IMR-90 (cell line): ENCODE results near the gene MLLT10.

ENCODE experiments used
- CEBPB ChIP-seq: IDR thresholded peaks from 2 replicates; pipeline ENCODE4 v1.6.1; 2012; ENCODE audit warnings: low read depth, low read length, improper control_type of control experiment
- CHD1 ChIP-seq: IDR thresholded peaks from 2 replicates; pipeline ENCODE4 v1.6.1; 2012; ENCODE audit warnings: low read depth, low read length, improper control_type of control experiment
- CTCF ChIP-seq: conservative IDR thresholded peaks from 2 replicates; pipeline ENCODE4 v1.5.1; 2012; ENCODE audit warnings: mild to moderate bottlenecking, low read depth, low read length, improper control_type of control experiment
- MAFK ChIP-seq: IDR thresholded peaks from 2 replicates; pipeline ENCODE4 v1.6.1; 2012; ENCODE audit warnings: low read depth, low read length, improper control_type of control experiment
- MAZ ChIP-seq: IDR thresholded peaks from 2 replicates; pipeline ENCODE4 v1.6.1; 2012; ENCODE audit warnings: low read depth, mild to moderate bottlenecking, low read length, improper control_type of control experiment, moderate library complexity, borderline replicate concordance
- MXI1 ChIP-seq: IDR thresholded peaks from 2 replicates; pipeline ENCODE4 v1.6.1; 2012; ENCODE audit warnings: low read depth, mild to moderate bottlenecking, low read length, moderate library complexity, borderline replicate concordance
- NFE2L2 ChIP-seq: fragments of 150-350 bp; IDR thresholded peaks from 2 replicates; pipeline ENCODE4 v1.6.1; 2016; ENCODE audit warnings: low read depth, mild to moderate bottlenecking, low read length
- POLR2A ChIP-seq: IDR thresholded peaks from 2 replicates; pipeline ENCODE4 v1.6.1; 2012; ENCODE audit warnings: mild to moderate bottlenecking, low read depth, low read length
- RAD21 ChIP-seq: IDR thresholded peaks from 2 replicates; pipeline ENCODE4 v1.6.1; 2012; ENCODE audit warnings: low read length, improper control_type of control experiment
- RCOR1 ChIP-seq: IDR thresholded peaks from 2 replicates; pipeline ENCODE4 v1.6.1; 2012; ENCODE audit warnings: mild to moderate bottlenecking, low read length, improper control_type of control experiment; ENCODE audit not compliant: insufficient replicate concordance
- RFX5 ChIP-seq: IDR thresholded peaks from 2 replicates; pipeline ENCODE4 v1.8.0; 2012; ENCODE audit warnings: low read depth, mild to moderate bottlenecking, low read length, moderate library complexity
- SMC3 ChIP-seq: fragments of 150-350 bp; IDR thresholded peaks from 2 replicates; pipeline ENCODE4 v1.6.1; 2016; ENCODE audit warnings: low read depth, mild to moderate bottlenecking, antibody characterized with exemption, low read length, moderate library complexity
- USF2 ChIP-seq: fragments of 150-350 bp; IDR thresholded peaks from 2 replicates; pipeline ENCODE4 v1.6.1; 2017; ENCODE audit warnings: mild to moderate bottlenecking, antibody characterized with exemption, low read length, low read depth
- TF ChIP-seq, protein P1 (sequence below): fragments of 150-350 bp; IDR thresholded peaks from 2 replicates; pipeline ENCODE4 v1.6.1; 2016; ENCODE audit warnings: low read depth, mild to moderate bottlenecking, low read length, moderate library complexity, borderline replicate concordance

DNA sequence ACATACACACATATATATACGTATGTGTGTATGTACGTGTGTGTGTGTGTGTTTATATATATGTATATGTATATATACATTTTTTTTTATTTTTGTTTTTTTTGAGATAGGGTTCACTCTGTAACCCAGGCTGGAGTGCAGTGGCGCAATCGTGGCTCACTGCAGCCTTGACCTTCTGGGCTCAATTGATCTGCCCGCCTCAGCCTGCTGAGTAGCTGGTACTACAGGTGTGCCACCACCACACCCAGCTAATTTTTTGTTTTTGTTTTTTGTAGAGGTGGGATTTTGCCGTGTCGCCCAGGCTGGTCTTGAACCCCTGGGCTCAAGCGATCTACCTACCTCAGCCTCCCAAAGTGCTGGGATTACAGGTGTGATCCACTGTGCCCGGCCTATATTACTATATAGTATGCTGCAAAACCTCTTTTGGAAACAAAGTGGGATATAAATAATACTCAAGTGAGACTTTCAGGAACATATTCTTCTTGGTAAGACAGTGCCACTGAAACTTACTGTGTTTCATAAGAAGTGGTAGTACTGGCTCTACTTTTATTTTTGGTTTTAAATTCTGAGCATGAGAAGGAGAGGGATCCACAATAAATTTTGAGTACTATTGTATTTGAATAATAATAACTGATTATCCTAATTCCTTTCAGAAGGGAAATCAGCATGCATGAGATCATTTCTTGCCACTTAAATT lies 51.0 kb downstream of the MLLT10 start:
- TF ChIP-seq CTCF (no peak), MAZ (no peak), RAD21 (no peak), POLR2A (no peak), SMC3 (no peak), RCOR1 (no peak), NFE2L2 (no peak), RFX5 (no peak), CHD1 (no peak), USF2 (no peak), CEBPB (no peak), MXI1 (no peak), MAFK (no peak)
- TF ChIP-seq, protein P1, sequence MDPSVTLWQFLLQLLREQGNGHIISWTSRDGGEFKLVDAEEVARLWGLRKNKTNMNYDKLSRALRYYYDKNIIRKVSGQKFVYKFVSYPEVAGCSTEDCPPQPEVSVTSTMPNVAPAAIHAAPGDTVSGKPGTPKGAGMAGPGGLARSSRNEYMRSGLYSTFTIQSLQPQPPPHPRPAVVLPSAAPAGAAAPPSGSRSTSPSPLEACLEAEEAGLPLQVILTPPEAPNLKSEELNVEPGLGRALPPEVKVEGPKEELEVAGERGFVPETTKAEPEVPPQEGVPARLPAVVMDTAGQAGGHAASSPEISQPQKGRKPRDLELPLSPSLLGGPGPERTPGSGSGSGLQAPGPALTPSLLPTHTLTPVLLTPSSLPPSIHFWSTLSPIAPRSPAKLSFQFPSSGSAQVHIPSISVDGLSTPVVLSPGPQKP = no peak
